Hematopoietic multipotent progenitor cell treated with erythropoietin and hydrocortisone succinate and interleukin-3 and kit ligand, for 4 days (in vitro differentiated cells): ENCODE results near the gene ATG12.
A peak's percentile ranks its signal among the peaks of the same experiment; 100 is the strongest.
"Not testable (repeated sequence)": the region's sequence is repeated elsewhere in the genome, so short reads cannot be mapped to it uniquely, and the experiment has no call there.

Experiments used
- DNase-seq: peaks from one replicate; pipeline ENCODE4 v3.0.0-alpha.2; 2015

Gene ATG12

DNA sequence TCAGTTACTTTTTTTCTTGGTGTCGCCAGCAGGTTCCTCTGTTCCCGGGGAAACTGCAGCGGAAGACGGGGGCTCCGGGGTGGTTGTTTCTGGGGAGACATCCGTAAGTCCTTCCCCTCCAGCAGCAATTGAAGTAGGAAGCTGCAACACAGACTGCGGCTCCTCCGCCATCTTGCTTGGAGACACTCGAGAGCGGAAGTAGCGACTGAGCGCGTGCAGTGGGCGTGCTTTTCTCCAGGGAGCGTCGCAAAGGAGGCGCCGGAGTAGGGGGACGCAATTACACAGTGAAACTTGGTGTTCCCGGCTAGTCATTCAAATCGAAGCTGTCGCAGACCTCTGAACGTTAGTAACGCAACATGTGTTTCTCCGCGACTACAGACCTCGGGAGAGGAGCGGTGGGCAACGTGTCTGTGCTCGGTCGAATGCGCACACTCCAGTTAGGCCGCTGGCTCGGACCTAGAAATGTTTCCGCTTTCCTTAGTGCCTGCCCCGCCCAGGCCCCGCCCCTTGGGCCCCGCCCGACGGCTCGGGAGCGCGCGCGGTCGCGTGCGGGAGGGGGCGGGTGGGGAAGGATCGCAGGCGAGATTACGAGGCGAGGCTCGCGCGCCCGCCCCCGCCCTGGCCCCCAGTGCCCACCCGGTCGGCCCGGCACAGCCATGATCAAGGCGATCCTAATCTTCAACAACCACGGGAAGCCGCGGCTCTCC is at the start of gene ATG12, which contains the start of gene AP3S1:
ATG12 (minus strand) TSS at position 184 of the 707 bp plus-strand sequence; CDS start at position 171, 13 bp downstream.
AP3S1 (plus strand) TSS at position 554 of the 707 bp plus-strand sequence; CDS start at position 657, 103 bp downstream.
- DNase-seq, result peak; percentile 98

- DNase-seq, result peak; percentile 54
These were observed 46.7 kb upstream of the ATG12 start for GRCh38 chr5:115888027-115888426.

DNA sequence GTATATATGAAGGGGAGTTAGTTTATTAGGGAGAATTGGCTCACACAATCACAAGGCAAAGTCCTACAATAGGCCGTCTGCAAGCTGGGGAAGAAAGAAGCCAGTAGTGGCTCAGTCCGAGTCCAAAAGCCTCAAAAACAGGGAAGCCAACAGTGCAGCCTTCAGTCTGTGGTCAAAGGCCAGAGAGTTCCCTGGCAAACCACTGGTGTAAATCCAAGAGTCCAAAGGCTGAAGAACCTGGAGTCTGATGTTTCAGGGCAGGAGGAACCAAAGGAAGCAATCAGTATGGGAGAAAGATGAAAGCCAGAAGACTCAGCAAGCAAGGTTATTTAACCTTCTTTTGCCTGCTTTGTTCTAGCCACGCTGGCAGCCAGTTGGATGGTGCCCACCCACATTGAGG is 43.8 kb upstream of the ATG12 start:
- DNase-seq, result not testable (repeated sequence)

DNA sequence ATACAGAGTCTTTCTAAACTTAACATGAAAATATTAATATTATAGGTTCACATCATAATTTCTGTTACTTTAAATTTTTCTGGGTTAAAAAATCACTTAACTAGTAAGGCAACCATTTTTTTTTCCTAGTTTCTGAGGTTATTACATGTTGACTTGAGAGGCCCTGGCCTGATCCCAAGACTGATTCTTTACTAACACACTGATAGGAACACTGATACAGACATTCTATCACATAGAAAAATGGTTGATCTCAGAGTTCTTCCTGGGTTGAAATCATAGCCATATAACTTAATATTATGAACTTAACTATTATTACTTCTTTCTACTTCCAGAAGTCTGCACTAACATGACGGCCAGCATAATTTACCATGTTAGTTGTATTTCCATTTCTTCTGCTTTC is 43.3 kb upstream of the ATG12 start:
- DNase-seq, result no peak

DNA sequence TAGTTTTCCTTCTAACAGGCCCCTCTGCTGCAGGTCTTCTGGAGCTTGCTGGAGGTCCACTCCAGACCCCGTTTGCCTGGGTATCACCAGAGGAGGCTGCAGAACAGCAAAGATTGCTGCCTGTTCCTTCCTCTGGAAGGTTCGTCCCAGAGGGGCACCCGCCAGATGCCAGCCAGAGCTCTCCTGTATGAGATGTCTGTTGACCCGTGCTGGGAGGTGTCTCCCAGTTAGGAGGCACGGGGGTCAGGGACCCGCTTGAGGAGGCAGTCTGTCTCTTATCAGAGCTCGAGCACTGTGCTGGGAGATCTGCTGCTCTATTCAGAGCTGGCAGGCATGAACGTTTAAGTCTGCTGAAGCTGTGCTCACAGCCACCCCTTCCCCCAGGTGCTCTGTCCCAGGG is 41.1 kb upstream of the ATG12 start:
- DNase-seq, result not testable (repeated sequence)

- DNase-seq, result not testable (repeated sequence)
These were observed 36.0 kb upstream of the ATG12 start for GRCh38 chr5:115877342-115877741.

- no peak for DNase-seq
These were observed 34.1 kb upstream of the ATG12 start for GRCh38 chr5:115875447-115875846.

DNA sequence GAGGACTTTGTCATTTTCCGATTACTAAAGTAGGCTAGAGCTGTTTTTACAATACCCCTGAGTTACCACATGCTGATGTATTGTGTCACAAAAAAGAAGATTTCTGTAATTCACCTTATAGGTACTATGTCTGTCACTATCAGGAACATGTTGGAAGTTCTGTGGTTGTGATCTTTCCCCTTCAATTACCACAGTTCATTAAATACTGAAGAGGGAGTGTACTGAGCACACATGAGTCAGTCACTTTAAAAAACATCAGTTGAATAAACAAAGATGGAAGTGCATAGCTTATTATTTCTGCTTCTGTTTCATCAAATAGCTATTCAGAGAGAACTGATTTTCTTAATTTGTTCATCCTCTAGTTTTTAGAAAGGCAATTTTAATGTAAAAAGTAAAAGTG is 32.0 kb upstream of the ATG12 start:
- no peak for DNase-seq

GRCh38 chr5:115872447-115872846 is 31.1 kb upstream of the ATG12 start:
- DNase-seq, result no peak

GRCh38 chr5:115869256-115869795 is 28.0 kb upstream of the ATG12 start:
- peak; percentile 42 for DNase-seq

DNA sequence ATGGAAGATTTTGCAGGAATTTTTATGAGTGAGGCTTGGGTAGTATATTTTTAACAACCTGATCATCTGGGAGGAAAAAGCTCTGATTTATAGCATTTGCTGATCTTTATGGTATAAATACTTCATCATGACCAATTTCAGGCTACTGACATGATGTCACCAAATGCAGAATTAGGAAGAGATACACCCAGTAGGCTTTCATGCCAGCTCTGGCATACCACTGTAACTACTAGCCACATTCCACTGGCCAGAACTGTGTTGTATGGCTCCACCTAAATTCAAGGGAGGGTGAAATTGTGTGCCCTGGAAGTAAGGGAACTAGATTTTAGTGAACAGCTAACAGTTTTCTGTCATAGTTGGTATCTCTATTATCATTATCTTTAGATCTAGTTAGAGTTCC is 18.0 kb upstream of the ATG12 start:
- DNase-seq, result no peak

- DNase-seq, result no peak
These were observed 17.0 kb upstream of the ATG12 start for GRCh38 chr5:115858396-115858795.

- no peak for DNase-seq
These were observed 16.4 kb upstream of the ATG12 start for GRCh38 chr5:115857626-115858349.

DNA sequence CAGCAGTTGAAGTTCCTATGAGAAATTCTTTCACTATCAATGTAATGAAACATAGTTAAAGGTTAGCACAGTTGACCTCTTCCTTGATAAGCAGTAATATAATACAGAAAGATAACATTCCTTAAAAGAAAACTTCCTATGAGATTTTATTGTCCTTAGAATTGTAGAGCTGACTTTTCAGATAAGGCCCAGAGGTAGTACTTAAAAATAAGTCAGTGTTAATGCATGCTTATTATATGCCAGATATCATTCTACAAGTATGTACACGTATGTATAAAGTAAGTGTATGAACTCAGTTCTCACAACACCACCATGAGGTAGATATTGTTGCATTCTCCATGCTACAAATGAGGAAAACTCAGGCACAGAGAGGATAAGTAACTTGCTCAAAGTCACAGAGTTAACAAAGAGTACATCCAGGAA is 15.7 kb upstream of the ATG12 start:
- DNase-seq, result no peak

- peak; percentile 57 for DNase-seq
These were observed 14.6 kb upstream of the ATG12 start for GRCh38 chr5:115855959-115856358.

DNA sequence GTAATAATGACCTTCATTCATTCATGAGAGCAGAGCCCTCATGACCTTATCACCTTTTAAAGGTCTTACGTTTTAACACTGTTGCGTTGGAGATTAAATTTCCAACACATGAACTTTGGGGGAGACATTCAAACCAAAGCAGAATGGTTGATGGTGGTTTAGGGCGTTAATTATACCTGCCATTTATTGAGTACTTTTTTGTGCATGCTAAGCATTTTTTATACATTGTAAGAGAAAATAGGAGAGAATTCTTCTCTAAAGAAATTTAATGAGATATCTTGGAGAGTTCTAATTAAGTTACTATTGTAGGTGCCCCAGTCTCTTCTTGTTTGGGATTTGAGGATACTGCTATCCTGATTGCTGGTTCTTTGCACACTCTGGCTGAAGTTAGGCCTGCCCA is 12.8 kb upstream of the ATG12 start:
- DNase-seq, result no peak

GRCh38 chr5:115850744-115851416 is 9.5 kb upstream of the ATG12 start:
- no peak for DNase-seq

GRCh38 chr5:115849258-115849798 is 8.0 kb upstream of the ATG12 start:
- no peak for DNase-seq

DNA sequence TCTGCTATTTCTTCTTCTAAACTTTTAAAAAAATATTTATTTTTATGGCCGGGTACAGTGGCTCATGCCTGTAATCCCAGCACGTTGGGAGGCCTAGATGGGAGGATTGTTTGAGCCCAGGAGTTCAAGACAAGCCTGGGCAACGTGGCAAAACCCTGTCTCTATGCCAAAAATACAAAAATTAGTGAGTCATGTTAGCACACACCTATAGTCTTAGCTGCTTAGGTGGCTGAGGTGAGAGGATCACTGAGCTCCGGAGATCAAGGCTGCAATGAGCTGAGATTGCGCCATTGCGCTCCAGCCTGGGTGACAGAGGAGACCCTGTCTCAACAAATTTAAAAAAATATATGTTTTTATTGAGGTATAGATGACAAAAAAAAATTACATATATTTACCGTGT is 5.9 kb upstream of the ATG12 start:
- DNase-seq, result no peak

DNA sequence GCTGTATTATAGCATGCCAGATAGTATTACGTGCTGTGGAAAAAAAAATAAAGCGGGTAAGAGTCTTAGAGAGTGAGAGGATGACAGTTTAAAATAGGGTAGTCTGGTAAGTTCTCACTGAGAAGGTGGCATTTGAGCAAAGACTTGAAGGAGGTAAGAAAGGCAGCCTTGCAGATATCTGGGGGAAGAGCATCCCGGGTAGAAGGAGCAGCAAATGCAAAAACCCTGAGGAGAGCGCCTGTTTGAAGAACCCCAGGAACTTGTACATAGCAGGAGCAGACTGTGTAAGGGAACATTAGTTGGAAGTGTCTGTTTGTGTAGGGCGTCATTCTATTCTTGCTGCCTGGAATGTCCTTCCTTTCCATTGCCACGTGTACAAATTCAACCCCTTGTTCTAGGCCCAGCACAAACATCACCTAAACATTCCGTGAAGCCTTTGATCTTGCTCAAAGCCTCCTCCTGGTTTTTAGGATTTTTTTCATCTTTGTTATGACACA is 3.0 kb upstream of the ATG12 start:
- DNase-seq, result no peak

DNA sequence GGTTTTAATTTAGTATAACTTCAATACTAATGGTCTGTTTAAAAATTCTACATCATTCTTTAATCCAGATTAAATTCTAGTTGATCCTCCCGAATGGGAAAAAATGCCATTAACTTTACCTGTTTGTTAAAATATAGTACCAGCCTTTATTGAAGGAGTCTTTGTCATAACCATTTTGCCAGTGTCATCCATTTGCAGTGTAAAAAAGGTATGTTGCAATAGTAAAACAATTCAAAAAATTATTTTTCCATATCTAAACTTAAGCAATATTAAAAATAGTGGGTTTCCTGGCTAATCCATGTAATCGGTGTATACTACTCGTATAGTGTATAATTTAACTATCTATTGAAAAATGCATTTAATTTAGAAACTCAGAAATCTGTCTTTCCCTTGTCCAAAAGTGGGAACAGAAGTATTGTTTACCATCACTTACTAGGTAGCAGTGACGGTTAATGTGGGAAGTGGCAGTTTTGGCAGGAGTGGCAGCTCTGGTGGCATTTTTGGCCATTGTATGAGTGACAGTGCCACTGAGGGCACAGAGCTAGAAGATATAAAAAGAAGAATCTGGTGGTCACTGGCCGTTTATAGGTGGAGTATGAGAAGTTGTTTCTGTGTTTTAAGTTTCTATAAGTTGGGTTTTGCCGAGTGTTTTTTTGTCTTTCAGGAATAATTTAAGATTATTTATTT is 2.2 kb upstream of the ATG12 start:
- no peak for DNase-seq

DNA sequence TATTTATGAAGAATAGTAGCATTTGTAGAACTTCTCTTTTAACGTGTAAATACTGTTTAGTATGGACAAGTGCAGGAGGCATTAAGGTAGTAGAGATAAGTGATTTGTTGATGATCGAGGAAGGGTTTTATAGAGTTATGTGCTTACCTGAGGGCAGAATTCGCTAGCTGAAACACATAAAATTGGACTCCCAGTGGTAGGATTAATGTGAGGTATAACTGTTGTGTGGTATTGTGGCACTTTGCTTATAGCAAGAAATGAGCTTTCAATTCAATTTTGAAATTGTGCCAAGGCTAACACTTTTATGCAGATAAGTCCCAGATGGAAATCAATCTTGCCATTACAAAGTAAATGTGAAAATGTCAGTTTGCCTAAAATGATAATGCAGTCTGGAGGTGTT is 1.6 kb upstream of the ATG12 start:
- peak; percentile 40 for DNase-seq
